Progenitor cell of endocrine pancreas (in vitro differentiated cells): ENCODE data around the gene STEAP1B. TPM values are rescaled to one million over a fixed set of nuclear protein-coding genes. Genes with fewer than 3 reads are reported as not detected.
A peak's percentile ranks its signal among the peaks of the same experiment; 100 is the strongest.
"Not testable (repeated sequence)": the region's sequence is repeated elsewhere in the genome, so short reads cannot be mapped to it uniquely, and the experiment has no call there.

ENCODE experiments used
- DNase-seq: peaks from one replicate; pipeline ENCODE4 v3.0.0; 2021; ENCODE audit warnings: low spot score; ENCODE audit not compliant: unreplicated experiment
- H3K27ac Mint-ChIP-seq: 2 replicates; pipeline ENCODE4 v1.8.0; 2021; ENCODE audit warnings: mild to moderate bottlenecking, moderate library complexity, mixed read lengths
- H3K27me3 Mint-ChIP-seq: 2 replicates; pipeline ENCODE4 v1.8.0; 2021; ENCODE audit warnings: mixed read lengths
- H3K36me3 Mint-ChIP-seq: 2 replicates; pipeline ENCODE4 v1.8.0; 2022; ENCODE audit warnings: mixed read lengths; ENCODE audit not compliant: insufficient read depth
- H3K4me1 Mint-ChIP-seq: 2 replicates; pipeline ENCODE4 v1.8.0; 2021; ENCODE audit warnings: low read depth, mixed read lengths
- H3K4me3 Mint-ChIP-seq: 2 replicates; pipeline ENCODE4 v1.8.0; 2021; ENCODE audit warnings: low read depth, mild to moderate bottlenecking, moderate library complexity, mixed read lengths
- H3K9me3 Mint-ChIP-seq: 2 replicates; pipeline ENCODE4 v1.8.0; 2021; ENCODE audit warnings: low read depth, mixed read lengths
- total RNA-seq: library from RNA; stranded (reverse); gene quantifications from 2 replicates; pipeline ENCODE4 v1.2.1, GENCODE V29; 2021
- TF ChIP-seq, protein P1 (sequence below): fragments of 200-600 bp; sonication (generic); IDR thresholded peaks from one replicate; pipeline ENCODE4 v1.5.0; 2021; ENCODE audit warnings: antibody characterized with exemption, mild to moderate bottlenecking; ENCODE audit not compliant: unreplicated experiment

The STEAP1B gene
- total RNA-seq, 1 donor from 2014 or later: 0.89 TPM

DNA sequence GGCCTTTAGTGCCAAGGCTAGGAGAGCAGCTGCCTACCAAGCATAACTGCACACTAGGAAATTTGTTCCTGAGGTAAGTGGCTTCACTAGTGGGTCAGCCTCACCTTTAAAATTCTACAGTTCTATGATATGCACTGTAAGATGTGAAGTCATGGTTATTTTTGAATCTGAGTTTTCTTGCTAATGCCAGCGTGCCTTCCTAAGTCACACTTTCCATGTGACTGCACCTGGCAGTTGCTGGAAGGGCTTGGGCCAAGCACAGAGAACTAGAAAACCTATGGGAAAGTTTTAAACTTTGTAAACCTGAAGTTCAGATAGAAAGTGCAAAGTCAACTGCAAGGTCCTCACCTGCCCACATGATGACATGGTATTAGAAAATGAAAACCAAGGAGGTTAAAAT lies 42.5 kb downstream of the STEAP1B start:
- peaks cover 11% of the 10 kb centered on the region for H3K27me3 Mint-ChIP-seq
- peaks cover 5% of the 10 kb centered on the region for H3K4me1 Mint-ChIP-seq
- no peaks in the 10 kb centered on the region for H3K9me3 Mint-ChIP-seq
- no peak overlapping the region for H3K27ac Mint-ChIP-seq
- no peaks in the 10 kb centered on the region for H3K36me3 Mint-ChIP-seq
- TF ChIP-seq, protein P1, sequence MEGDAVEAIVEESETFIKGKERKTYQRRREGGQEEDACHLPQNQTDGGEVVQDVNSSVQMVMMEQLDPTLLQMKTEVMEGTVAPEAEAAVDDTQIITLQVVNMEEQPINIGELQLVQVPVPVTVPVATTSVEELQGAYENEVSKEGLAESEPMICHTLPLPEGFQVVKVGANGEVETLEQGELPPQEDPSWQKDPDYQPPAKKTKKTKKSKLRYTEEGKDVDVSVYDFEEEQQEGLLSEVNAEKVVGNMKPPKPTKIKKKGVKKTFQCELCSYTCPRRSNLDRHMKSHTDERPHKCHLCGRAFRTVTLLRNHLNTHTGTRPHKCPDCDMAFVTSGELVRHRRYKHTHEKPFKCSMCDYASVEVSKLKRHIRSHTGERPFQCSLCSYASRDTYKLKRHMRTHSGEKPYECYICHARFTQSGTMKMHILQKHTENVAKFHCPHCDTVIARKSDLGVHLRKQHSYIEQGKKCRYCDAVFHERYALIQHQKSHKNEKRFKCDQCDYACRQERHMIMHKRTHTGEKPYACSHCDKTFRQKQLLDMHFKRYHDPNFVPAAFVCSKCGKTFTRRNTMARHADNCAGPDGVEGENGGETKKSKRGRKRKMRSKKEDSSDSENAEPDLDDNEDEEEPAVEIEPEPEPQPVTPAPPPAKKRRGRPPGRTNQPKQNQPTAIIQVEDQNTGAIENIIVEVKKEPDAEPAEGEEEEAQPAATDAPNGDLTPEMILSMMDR: no peak
- DNase-seq: no peak
- H3K4me3 Mint-ChIP-seq: no peak overlapping the region

DNA sequence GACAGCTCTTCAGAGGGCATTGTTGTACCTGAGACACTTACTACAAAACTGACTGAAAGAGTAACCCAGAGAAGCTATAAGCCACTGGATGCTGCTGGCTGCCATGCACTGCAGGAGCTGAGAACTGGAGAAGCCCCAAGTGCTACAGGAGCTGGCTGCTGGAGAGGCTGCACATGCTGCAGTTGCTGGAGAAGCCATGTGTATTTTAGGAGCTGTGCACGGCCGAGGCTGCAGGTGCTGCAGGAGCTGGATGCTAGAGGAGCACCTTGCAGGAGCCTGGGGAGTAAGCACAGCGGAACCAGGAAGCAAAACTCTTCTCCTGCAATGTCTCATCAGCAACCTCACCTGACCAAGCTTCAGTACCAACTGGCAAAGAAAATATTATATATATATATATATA lies 45.5 kb downstream of the STEAP1B start:
- DNase-seq: no peak
- Mint-ChIP-seq H3K4me1 (peaks cover 10% of the 10 kb centered on the region), H3K9me3 (no peaks in the 10 kb centered on the region), H3K4me3 (no peak overlapping the region), H3K27ac (no peak overlapping the region), H3K36me3 (no peaks in the 10 kb centered on the region), H3K27me3 (peaks cover 12% of the 10 kb centered on the region)
- TF ChIP-seq, protein P1: no peak

DNA sequence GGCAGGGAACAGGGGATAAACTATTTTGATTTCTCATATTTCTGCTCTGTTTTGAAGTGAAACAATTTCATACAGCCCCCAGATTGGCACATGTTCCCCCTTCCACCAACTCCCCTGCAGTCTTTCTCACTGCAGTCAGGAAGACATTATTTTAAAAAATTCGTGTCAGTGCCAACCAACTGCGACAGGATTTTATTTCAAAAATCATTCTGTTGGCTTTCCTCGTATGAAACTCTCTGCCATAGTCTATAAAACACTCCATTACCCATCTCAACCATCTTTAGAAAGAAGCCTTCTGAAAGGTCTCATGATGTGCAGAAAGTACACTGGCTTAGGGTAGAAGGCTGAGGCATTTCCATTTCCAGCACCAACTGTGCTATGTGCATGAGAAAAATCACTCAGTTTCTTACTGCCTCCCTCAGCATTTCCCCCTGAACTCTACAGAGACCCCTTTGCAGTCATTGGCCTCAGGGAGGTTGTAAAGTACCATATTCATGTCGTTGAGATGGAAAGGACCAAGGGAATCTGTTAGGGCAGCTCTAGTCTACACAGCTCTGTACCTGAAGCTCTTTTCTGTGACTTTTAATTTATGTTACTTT lies 46.9 kb downstream of the STEAP1B start:
- peak overlapping the region; percentile 25 for H3K4me3 Mint-ChIP-seq
- H3K4me1 Mint-ChIP-seq: peaks cover 10% of the 10 kb centered on the region
- H3K27ac Mint-ChIP-seq: no peak overlapping the region
- H3K36me3 Mint-ChIP-seq: no peaks in the 10 kb centered on the region
- no peaks in the 10 kb centered on the region for H3K9me3 Mint-ChIP-seq
- peaks cover 12% of the 10 kb centered on the region for H3K27me3 Mint-ChIP-seq
- TF ChIP-seq, protein P1: no peak
- no peak for DNase-seq

DNA sequence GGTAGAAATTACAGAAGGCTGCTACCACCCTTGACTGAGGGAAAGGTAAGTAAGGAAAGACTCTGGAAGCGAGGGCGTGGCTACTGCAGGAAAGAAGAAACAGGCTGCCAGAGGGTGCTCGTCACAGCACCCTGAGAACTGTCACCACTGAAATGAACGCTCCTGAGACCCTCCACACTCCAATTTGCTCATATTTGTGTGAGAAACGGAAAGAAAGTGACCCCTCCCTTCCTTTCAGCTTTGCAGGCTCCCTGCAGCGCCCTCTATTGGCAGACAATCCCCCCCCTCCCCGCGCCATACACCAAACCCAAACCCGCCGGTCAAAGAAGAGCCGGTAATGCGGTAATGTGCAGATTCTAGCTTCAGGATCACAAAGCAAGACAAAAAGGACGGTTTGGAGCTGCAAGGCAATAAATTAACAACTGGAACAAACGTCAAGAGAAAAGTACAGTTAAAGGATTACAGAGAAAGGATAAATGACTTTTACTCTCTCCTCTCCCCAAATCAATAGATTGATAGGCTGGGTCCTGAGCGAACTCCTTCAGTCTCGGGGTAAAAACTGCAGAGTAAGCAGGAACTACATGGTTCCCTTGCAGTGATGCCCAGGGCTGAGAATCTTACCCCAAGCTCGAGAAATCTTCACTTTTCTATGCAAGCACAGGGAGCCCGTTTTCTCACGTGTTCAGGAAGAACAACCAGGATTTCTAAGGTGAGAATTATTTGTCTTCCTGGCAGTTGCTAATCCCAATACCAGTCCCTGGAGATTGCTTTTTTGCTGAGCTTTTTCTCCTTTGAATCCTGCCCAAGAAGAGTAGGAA lies 47.6 kb downstream of the STEAP1B start:
- DNase-seq: peak; percentile 49
- TF ChIP-seq, protein P1: peak; percentile 81
- Mint-ChIP-seq H3K4me1 (peaks cover 10% of the 10 kb centered on the region), H3K36me3 (no peaks in the 10 kb centered on the region), H3K27me3 (peaks cover 12% of the 10 kb centered on the region), H3K9me3 (no peaks in the 10 kb centered on the region), H3K4me3 (peak overlapping the region; percentile 67), H3K27ac (no peak overlapping the region)

DNA sequence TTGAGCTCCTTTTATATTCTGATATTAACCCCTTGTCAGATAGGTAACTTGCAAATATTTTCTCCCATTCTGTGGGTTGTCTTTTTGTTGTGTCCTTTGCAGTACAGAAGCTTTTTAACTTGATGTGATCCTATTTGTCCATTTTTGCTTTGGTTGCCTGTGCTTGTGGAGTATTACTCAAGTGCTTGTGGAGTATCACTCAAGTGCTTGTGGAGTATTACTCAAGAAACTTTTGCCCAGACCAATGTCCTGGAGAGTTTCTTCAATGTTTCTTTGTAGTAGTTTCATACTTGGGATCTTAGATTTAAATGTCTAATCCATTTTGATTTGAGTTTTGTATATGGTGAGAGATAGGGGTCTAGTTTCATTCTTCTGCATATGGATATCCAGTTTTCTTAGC lies 50.0 kb downstream of the STEAP1B start:
- H3K36me3 Mint-ChIP-seq, DNase-seq, H3K4me3 Mint-ChIP-seq, H3K9me3 Mint-ChIP-seq, H3K27ac Mint-ChIP-seq: not testable (repeated sequence)
- Mint-ChIP-seq H3K4me1 (peaks cover 14% of the 10 kb centered on the region), H3K27me3 (peaks cover 12% of the 10 kb centered on the region)
